Large intestine (tissue), 3 donors: ENCODE measurements around the gene GM2A. TPM values are rescaled to one million over a fixed set of nuclear protein-coding genes. Genes with fewer than 3 reads are reported as not detected.

Source experiments
- DNase-seq, 2 donors: peaks; one replicate each; pipeline versions ENCODE4 v3.0.0 to v3.0.0-alpha.2; 2013
- H3K27ac ChIP-seq: one replicate; pipeline ENCODE4 v1.5.1; 2013; ENCODE audit warnings: low read length
- H3K27me3 ChIP-seq: 2 replicates; pipeline ENCODE4 v1.6.1; 2013; ENCODE audit warnings: low read length; ENCODE audit not compliant: control insufficient read depth, insufficient read depth
- H3K36me3 ChIP-seq: 2 replicates; pipeline ENCODE4 v1.6.1; 2013; ENCODE audit warnings: low read length; ENCODE audit not compliant: control insufficient read depth, insufficient read depth
- H3K4me1 ChIP-seq: one replicate; pipeline ENCODE4 v1.6.1; 2013; ENCODE audit warnings: low read length; ENCODE audit not compliant: control insufficient read depth, insufficient read depth
- H3K4me3 ChIP-seq: one replicate; pipeline ENCODE4 v1.5.1; 2013; ENCODE audit warnings: low read length
- H3K9me3 ChIP-seq: one replicate; pipeline ENCODE4 v1.6.1; 2013; ENCODE audit warnings: mild to moderate bottlenecking, low read depth, low read length, moderate library complexity; ENCODE audit not compliant: control insufficient read depth
- WGBS: methylation state at CpG from one replicate; pipeline ENCODE4 v1.1.5; 2013; ENCODE audit warnings: low lambda C conversion rate; ENCODE audit not compliant: insufficient coverage; 5-methylcytosine and 5-hydroxymethylcytosine counted together
- polyA plus RNA-seq: library from polyadenylated mRNA; unstranded; fragments of 120-200 nt; gene quantifications from one replicate; pipeline ENCODE4 v1.2.1, GENCODE V29; 2013

Gene GM2A
- polyA plus RNA-seq, 1 donor = 18.7 TPM

- no CpG with 5 or more reads among the region's 4 CpGs for WGBS
- Histone ChIP-seq H3K36me3 (peaks cover 9% of the 10 kb centered on the region), H3K9me3 (no peaks in the 10 kb centered on the region), H3K4me1 (no peaks in the 10 kb centered on the region), H3K27me3 (no peaks in the 10 kb centered on the region), H3K4me3 (no peak overlapping the region), H3K27ac (no peak overlapping the region)
- DNase-seq = no peak
These were observed 6.9 kb downstream of the GM2A start for GRCh38 chr5:151259931-151260330.

- no peak for DNase-seq
- Histone ChIP-seq H3K9me3 (no peaks in the 10 kb centered on the region), H3K4me3 (no peak overlapping the region), H3K27ac (no peak overlapping the region), H3K27me3 (no peaks in the 10 kb centered on the region), H3K4me1 (no peaks in the 10 kb centered on the region), H3K36me3 (peaks cover 25% of the 10 kb centered on the region)
- no CpG with 5 or more reads among the region's 3 CpGs for WGBS
These were observed 9.5 kb downstream of the GM2A start for GRCh38 chr5:151262532-151262931.

- Histone ChIP-seq H3K9me3 (no peaks in the 10 kb centered on the region), H3K36me3 (peaks cover 34% of the 10 kb centered on the region), H3K27ac (no peak overlapping the region), H3K4me1 (no peaks in the 10 kb centered on the region), H3K27me3 (no peaks in the 10 kb centered on the region), H3K4me3 (no peak overlapping the region)
- no peak for DNase-seq
- WGBS = no CpG with 5 or more reads among the region's 1 CpG
These were observed 11.1 kb downstream of the GM2A start for GRCh38 chr5:151264113-151264512.

- H3K9me3 ChIP-seq = no peaks in the 10 kb centered on the region
- H3K4me3 ChIP-seq = no peak overlapping the region
- 92% methylated on average over 5 of the region's 11 CpGs for WGBS
- no peak overlapping the region for H3K27ac ChIP-seq
- peaks cover 27% of the 10 kb centered on the region for H3K36me3 ChIP-seq
- DNase-seq = no peak
- H3K4me1 ChIP-seq = no peaks in the 10 kb centered on the region
- no peaks in the 10 kb centered on the region for H3K27me3 ChIP-seq
These were observed 14.7 kb downstream of the GM2A start for GRCh38 chr5:151267491-151268260.

- WGBS = no CpG with 5 or more reads among the region's 1 CpG
These were observed 17.6 kb downstream of the GM2A start for GRCh38 chr5:151270599-151270998.

GRCh38 chr5:151271336-151271735 lies 18.4 kb downstream of the GM2A start:
- Histone ChIP-seq H3K27me3 (no peaks in the 10 kb centered on the region), H3K4me1 (no peaks in the 10 kb centered on the region), H3K4me3 (no peak overlapping the region), H3K9me3 (no peaks in the 10 kb centered on the region), H3K27ac (no peak overlapping the region), H3K36me3 (peaks cover 20% of the 10 kb centered on the region)
- DNase-seq = no peak

More at GRCh38 chr5:151270599-151270998, 17.6 kb downstream of the GM2A start:
- H3K27me3 ChIP-seq = no peaks in the 10 kb centered on the region
- DNase-seq = no peak
- peaks cover 21% of the 10 kb centered on the region for H3K36me3 ChIP-seq
- H3K4me3 ChIP-seq = no peak overlapping the region
- no peak overlapping the region for H3K27ac ChIP-seq
- no peaks in the 10 kb centered on the region for H3K9me3 ChIP-seq
- H3K4me1 ChIP-seq = no peaks in the 10 kb centered on the region

- no peaks in the 10 kb centered on the region for H3K4me1 ChIP-seq
- no peaks in the 10 kb centered on the region for H3K27me3 ChIP-seq
- H3K36me3 ChIP-seq = no peaks in the 10 kb centered on the region
- no peak overlapping the region for H3K4me3 ChIP-seq
- H3K27ac ChIP-seq = no peak overlapping the region
- H3K9me3 ChIP-seq = no peaks in the 10 kb centered on the region
- DNase-seq = no peak
These were observed 21.7 kb downstream of the GM2A start for GRCh38 chr5:151274666-151275065.

GRCh38 chr5:151275803-151276202 lies 22.8 kb downstream of the GM2A start:
- Histone ChIP-seq H3K36me3 (no peaks in the 10 kb centered on the region), H3K27me3 (no peaks in the 10 kb centered on the region), H3K4me3 (no peak overlapping the region), H3K4me1 (no peaks in the 10 kb centered on the region), H3K9me3 (no peaks in the 10 kb centered on the region), H3K27ac (no peak overlapping the region)
- WGBS = no CpG with 5 or more reads among the region's 2 CpGs
- DNase-seq = no peak

GRCh38 chr5:151278845-151279244 lies 25.9 kb downstream of the GM2A start:
- Histone ChIP-seq H3K9me3 (no peaks in the 10 kb centered on the region), H3K4me1 (no peaks in the 10 kb centered on the region)
- WGBS = 100% methylated on average over 1 of the region's 5 CpGs

GRCh38 chr5:151280443-151280842 lies 27.5 kb downstream of the GM2A start:
- H3K27me3 ChIP-seq = no peaks in the 10 kb centered on the region
- no peak overlapping the region for H3K4me3 ChIP-seq
- no peak overlapping the region for H3K27ac ChIP-seq
- DNase-seq = no peak
- no CpG with 5 or more reads among the region's 2 CpGs for WGBS
- H3K4me1 ChIP-seq = no peaks in the 10 kb centered on the region
- no peaks in the 10 kb centered on the region for H3K36me3 ChIP-seq
- H3K9me3 ChIP-seq = no peaks in the 10 kb centered on the region

More at GRCh38 chr5:151278845-151279244, 25.9 kb downstream of the GM2A start:
- Histone ChIP-seq H3K27ac (no peak overlapping the region), H3K27me3 (no peaks in the 10 kb centered on the region), H3K4me3 (no peak overlapping the region), H3K36me3 (no peaks in the 10 kb centered on the region)
- no peak for DNase-seq

- WGBS = 96% methylated on average over 8 of the region's 13 CpGs
- Histone ChIP-seq H3K9me3 (no peaks in the 10 kb centered on the region), H3K4me3 (no peak overlapping the region), H3K27me3 (no peaks in the 10 kb centered on the region), H3K4me1 (no peaks in the 10 kb centered on the region), H3K36me3 (no peaks in the 10 kb centered on the region), H3K27ac (no peak overlapping the region)
- no peak for DNase-seq
These were observed 28.1 kb downstream of the GM2A start for GRCh38 chr5:151281001-151281639.
